ENCODE data around the gene MED26. TPM values are rescaled to one million over a fixed set of nuclear protein-coding genes. Genes with fewer than 3 reads are reported as not detected.

MED26 gene
- total RNA-seq, 2 donors from 2014 or later, result 5.2 to 5.9 TPM

GRCh38 chr19:16627928-16628182 is 149 bp downstream of the MED26 start:
- Histone ChIP-seq H3K27me3 (no peaks in the 10 kb centered on the region), H3K4me3 (peak overlapping the region; percentile 75 to 91), H3K4me1 (peaks cover 0 to 50% of the 10 kb centered on the region in 2 donors), H3K36me3 (no peaks in the 10 kb centered on the region), H3K27ac (peak overlapping the region; percentile 84 to 100), H3K9me3 (no peaks in the 10 kb centered on the region)
- DNase-seq (ENCODE audit: low spot score), result no peak
- TF ChIP-seq, protein P1, sequence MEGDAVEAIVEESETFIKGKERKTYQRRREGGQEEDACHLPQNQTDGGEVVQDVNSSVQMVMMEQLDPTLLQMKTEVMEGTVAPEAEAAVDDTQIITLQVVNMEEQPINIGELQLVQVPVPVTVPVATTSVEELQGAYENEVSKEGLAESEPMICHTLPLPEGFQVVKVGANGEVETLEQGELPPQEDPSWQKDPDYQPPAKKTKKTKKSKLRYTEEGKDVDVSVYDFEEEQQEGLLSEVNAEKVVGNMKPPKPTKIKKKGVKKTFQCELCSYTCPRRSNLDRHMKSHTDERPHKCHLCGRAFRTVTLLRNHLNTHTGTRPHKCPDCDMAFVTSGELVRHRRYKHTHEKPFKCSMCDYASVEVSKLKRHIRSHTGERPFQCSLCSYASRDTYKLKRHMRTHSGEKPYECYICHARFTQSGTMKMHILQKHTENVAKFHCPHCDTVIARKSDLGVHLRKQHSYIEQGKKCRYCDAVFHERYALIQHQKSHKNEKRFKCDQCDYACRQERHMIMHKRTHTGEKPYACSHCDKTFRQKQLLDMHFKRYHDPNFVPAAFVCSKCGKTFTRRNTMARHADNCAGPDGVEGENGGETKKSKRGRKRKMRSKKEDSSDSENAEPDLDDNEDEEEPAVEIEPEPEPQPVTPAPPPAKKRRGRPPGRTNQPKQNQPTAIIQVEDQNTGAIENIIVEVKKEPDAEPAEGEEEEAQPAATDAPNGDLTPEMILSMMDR (IDR thresholded peaks at IDR 0.05), result no peak

- TF ChIP-seq, protein P1 (IDR thresholded peaks at IDR 0.05), result no peak
- H3K27me3 ChIP-seq, result no peaks in the 10 kb centered on the region
- DNase-seq (ENCODE audit: low spot score), result no peak
- H3K4me3 ChIP-seq, result peak overlapping the region; percentile 75 to 91
- H3K36me3 ChIP-seq, result no peaks in the 10 kb centered on the region
- H3K9me3 ChIP-seq, result no peaks in the 10 kb centered on the region
- peak overlapping the region; percentile 84 to 100 for H3K27ac ChIP-seq
- H3K4me1 ChIP-seq, result peaks cover 0 to 55% of the 10 kb centered on the region in 2 donors
These were observed 644 bp downstream of the MED26 start for GRCh38 chr19:16627193-16627927.

DNA sequence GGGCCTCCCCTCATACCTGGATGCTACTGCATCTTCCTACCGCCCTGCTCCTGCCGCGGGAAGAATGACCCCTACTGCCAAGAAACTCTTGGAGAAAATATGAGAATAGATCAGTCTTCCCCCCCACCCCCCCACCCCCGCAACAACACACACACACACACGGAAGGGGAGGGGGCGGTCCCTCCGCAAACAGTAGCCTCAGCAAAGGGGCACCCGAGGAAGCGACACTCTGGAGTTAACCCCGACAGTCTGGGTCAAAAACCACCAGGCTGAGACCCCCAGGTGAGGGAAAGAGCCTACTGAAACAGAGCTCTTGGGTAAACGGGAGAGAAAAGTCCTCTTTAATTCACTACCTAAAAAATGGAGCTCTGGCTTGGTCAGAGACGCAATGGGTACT is 1.2 kb downstream of the MED26 start:
- Histone ChIP-seq H3K9me3 (no peaks in the 10 kb centered on the region), H3K27me3 (no peaks in the 10 kb centered on the region), H3K4me1 (peaks cover 0 to 60% of the 10 kb centered on the region in 2 donors), H3K36me3 (no peaks in the 10 kb centered on the region), H3K4me3 (peak overlapping the region; percentile 75 to 91), H3K27ac (peak overlapping the region; percentile 84 to 100)
- TF ChIP-seq, protein P1 (IDR thresholded peaks at IDR 0.05), result no peak
- DNase-seq (ENCODE audit: low spot score), result no peak

DNA sequence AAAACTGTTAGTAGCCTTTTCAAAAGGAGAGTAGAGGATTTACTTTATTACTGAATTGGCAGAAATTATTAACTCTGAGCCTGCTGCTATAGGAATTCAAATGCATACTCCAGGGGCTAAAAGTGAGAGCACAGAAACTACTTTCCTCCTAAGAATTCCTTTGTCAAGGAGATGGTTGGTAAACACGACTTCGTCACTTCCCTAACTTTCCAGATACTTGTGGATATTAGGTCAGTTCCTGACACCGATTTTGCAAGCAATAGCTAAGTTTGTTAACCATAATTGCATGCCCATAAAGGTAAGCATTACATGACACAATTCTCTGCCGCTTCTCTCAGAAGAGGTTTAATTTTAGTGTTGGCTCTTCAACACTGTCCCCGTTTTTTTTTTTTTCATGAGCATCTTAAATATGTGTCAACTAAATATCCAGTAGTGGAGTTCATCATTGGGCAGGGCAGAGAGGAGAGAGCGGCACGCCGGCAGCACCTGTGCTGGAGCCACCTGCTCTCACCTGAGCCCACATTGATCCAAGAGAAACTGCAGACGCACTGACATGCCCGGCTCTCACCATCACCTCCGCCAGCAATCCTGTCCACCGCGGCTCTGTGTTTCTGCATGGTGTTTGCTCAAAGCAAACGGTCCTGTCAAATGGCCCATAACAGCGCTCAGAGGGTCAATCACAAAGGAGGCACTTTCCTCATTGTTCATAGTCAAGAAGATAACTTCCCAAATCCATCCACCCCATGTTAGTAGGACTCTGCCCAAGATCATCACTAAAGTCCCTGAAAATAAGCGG is 2.6 kb downstream of the MED26 start:
- no peaks in the 10 kb centered on the region for H3K27me3 ChIP-seq
- H3K4me3 ChIP-seq, result no peak overlapping the region
- peak overlapping the region; percentile 18 to 26 for H3K27ac ChIP-seq
- H3K36me3 ChIP-seq, result no peaks in the 10 kb centered on the region
- peaks cover 0 to 67% of the 10 kb centered on the region in 2 donors for H3K4me1 ChIP-seq
- no peaks in the 10 kb centered on the region for H3K9me3 ChIP-seq
- TF ChIP-seq, protein P1 (IDR thresholded peaks at IDR 0.05), result no peak
- DNase-seq (ENCODE audit: low spot score), result no peak

GRCh38 chr19:16624236-16624635 is 3.8 kb downstream of the MED26 start:
- Histone ChIP-seq H3K4me3 (no peak overlapping the region), H3K4me1 (peaks cover 0 to 71% of the 10 kb centered on the region in 2 donors), H3K9me3 (no peaks in the 10 kb centered on the region), H3K27me3 (no peaks in the 10 kb centered on the region), H3K27ac (peak overlapping the region; percentile 18 to 26), H3K36me3 (no peaks in the 10 kb centered on the region)
- TF ChIP-seq, protein P1 (IDR thresholded peaks at IDR 0.05), result no peak
- DNase-seq (ENCODE audit: low spot score), result no peak
